OCI-LY1 (cell line): ENCODE measurements around the gene PIGH.

Source experiments
- EZH2 ChIP-seq: fragments of 200-600 bp; sonication (generic), shearing (Covaris generic); IDR thresholded peaks from 2 replicates; pipeline ENCODE4 v1.8.0; 2017; ENCODE audit warnings: borderline replicate concordance, mixed run types, mild to moderate bottlenecking, antibody characterized with exemption, low read length, moderate library complexity, mixed read lengths
- TF ChIP-seq, protein P1 (sequence below): fragments of 200-600 bp; sonication (generic), shearing (Covaris generic); IDR thresholded peaks from 2 replicates; pipeline ENCODE4 v1.5.1; 2017; ENCODE audit warnings: mild to moderate bottlenecking, antibody characterized with exemption, low read length, moderate library complexity, mixed read lengths

DNA sequence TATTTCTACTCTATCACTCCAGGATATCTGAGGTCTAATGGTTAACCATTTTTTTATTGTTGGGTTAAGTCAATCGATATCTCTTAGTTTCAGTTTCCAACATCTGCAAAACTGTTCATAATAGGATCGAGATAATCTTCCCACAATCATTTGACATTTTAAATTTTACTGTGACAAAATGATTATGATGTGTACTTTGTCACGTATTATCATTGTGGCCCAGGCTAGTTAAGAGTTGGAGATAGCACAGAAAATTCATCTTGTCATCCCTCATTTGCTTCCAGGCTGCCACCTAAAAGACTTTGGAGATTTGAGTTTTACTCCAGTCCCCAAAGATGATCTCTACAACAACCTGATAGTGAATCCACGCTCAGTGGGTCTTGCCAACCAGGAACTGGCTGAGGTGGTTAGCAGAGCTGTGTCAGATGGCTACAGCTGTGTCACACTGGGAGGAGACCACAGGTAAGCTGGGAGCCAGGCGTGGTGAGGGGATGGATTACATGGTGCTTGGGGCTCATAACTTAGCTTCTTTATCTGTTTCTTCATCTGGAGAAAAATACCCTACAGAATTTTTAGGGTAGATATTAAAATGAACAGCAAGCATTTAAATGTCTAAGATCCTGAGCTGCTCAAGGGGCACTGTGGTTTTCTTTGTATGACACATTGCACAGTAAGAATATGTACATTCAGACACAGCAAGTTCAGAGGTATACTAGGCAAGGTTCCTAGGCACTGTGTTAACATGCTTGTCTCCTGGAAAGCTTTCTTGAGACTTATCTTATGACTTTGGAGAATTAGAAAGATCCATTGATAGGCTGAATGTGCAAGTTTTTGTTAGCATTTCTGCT is 42.1 kb upstream of the PIGH start:
- no peak for TF ChIP-seq EZH2
- TF ChIP-seq, protein P1, sequence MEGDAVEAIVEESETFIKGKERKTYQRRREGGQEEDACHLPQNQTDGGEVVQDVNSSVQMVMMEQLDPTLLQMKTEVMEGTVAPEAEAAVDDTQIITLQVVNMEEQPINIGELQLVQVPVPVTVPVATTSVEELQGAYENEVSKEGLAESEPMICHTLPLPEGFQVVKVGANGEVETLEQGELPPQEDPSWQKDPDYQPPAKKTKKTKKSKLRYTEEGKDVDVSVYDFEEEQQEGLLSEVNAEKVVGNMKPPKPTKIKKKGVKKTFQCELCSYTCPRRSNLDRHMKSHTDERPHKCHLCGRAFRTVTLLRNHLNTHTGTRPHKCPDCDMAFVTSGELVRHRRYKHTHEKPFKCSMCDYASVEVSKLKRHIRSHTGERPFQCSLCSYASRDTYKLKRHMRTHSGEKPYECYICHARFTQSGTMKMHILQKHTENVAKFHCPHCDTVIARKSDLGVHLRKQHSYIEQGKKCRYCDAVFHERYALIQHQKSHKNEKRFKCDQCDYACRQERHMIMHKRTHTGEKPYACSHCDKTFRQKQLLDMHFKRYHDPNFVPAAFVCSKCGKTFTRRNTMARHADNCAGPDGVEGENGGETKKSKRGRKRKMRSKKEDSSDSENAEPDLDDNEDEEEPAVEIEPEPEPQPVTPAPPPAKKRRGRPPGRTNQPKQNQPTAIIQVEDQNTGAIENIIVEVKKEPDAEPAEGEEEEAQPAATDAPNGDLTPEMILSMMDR = no peak
